MG63 (cell line): Measurements from ENCODE around the gene DOCK2. TPM values are rescaled to one million over a fixed set of nuclear protein-coding genes. Genes with fewer than 3 reads are reported as not detected.

Experiments used
- DNase-seq: peaks from one replicate; pipeline ENCODE4 v3.0.0-alpha.2; 2020
- H3K27me3 ChIP-seq: fragments of 250-450 bp; sonication (Bioruptor Pico); 2 replicates; pipeline ENCODE4 v1.5.1; 2020; ENCODE audit warnings: mild to moderate bottlenecking, moderate library complexity
- H3K36me3 ChIP-seq: fragments of 250-450 bp; sonication (Bioruptor Pico); 2 replicates; pipeline ENCODE4 v1.5.1; 2020; ENCODE audit warnings: mild to moderate bottlenecking, moderate library complexity
- H3K4me3 ChIP-seq: fragments of 250-450 bp; sonication (Bioruptor Pico); 2 replicates; pipeline ENCODE4 v1.5.1; 2020; ENCODE audit warnings: mild to moderate bottlenecking, moderate library complexity
- H3K9me3 ChIP-seq: fragments of 250-450 bp; sonication (Bioruptor Pico); 2 replicates; pipeline ENCODE4 v1.5.1; 2020; ENCODE audit warnings: mild to moderate bottlenecking, moderate library complexity
- total RNA-seq: library from RNA; depleted of rRNA; stranded (reverse); fragments of >200 nt; shearing (Covaris generic); gene quantifications from 2 replicates; pipeline ENCODE4 v1.2.3, GENCODE V29; 2014; ENCODE audit warnings: low replicate concordance

The DOCK2 gene
- total RNA-seq, 1 experiment from 2014 or later, result 12.6 TPM

GRCh38 chr5:169778622-169779596 is 141.8 kb downstream of the DOCK2 start:
- H3K4me3 ChIP-seq, result no peak overlapping the region
- no peaks in the 10 kb centered on the region for H3K36me3 ChIP-seq
- DNase-seq, result no peak
- no peaks in the 10 kb centered on the region for H3K9me3 ChIP-seq
- H3K27me3 ChIP-seq, result no peaks in the 10 kb centered on the region

GRCh38 chr5:169781420-169782345 is 144.6 kb downstream of the DOCK2 start:
- Histone ChIP-seq H3K9me3 (no peaks in the 10 kb centered on the region), H3K36me3 (no peaks in the 10 kb centered on the region), H3K27me3 (no peaks in the 10 kb centered on the region), H3K4me3 (no peak overlapping the region)
- no peak for DNase-seq

- no peak overlapping the region for H3K4me3 ChIP-seq
- no peaks in the 10 kb centered on the region for H3K27me3 ChIP-seq
- peak; percentile 36 for DNase-seq
- no peaks in the 10 kb centered on the region for H3K36me3 ChIP-seq
- H3K9me3 ChIP-seq, result 0 out of 2 replicates have a peak, but pooled peaks cover 2% of the 10 kb centered on the region
Observed at GRCh38 chr5:169785771-169786618, 148.9 kb downstream of the DOCK2 start.

- H3K4me3 ChIP-seq, result no peak overlapping the region
- peak; percentile 48 for DNase-seq
- H3K36me3 ChIP-seq, result no peaks in the 10 kb centered on the region
- H3K27me3 ChIP-seq, result no peaks in the 10 kb centered on the region
- 0 out of 2 replicates have a peak, but pooled peaks cover 2% of the 10 kb centered on the region for H3K9me3 ChIP-seq
Observed at GRCh38 chr5:169788168-169788567, 151.1 kb downstream of the DOCK2 start.

- no peak for DNase-seq
- H3K36me3 ChIP-seq, result no peaks in the 10 kb centered on the region
- 0 out of 2 replicates have a peak, but pooled peaks cover 2% of the 10 kb centered on the region for H3K9me3 ChIP-seq
- H3K27me3 ChIP-seq, result no peaks in the 10 kb centered on the region
- no peak overlapping the region for H3K4me3 ChIP-seq
Observed at GRCh38 chr5:169789417-169789940, 152.4 kb downstream of the DOCK2 start.

- Histone ChIP-seq H3K36me3 (no peaks in the 10 kb centered on the region), H3K9me3 (0 out of 2 replicates have a peak, but pooled peaks cover 2% of the 10 kb centered on the region), H3K4me3 (no peak overlapping the region), H3K27me3 (no peaks in the 10 kb centered on the region)
- DNase-seq, result no peak
Observed at GRCh38 chr5:169791251-169791650, 154.2 kb downstream of the DOCK2 start.

GRCh38 chr5:169795338-169795737 is 158.3 kb downstream of the DOCK2 start:
- H3K9me3 ChIP-seq, result no peaks in the 10 kb centered on the region
- no peaks in the 10 kb centered on the region for H3K36me3 ChIP-seq
- DNase-seq, result no peak
- no peaks in the 10 kb centered on the region for H3K27me3 ChIP-seq
- H3K4me3 ChIP-seq, result no peak overlapping the region

- Histone ChIP-seq H3K36me3 (no peaks in the 10 kb centered on the region), H3K27me3 (no peaks in the 10 kb centered on the region), H3K9me3 (no peaks in the 10 kb centered on the region), H3K4me3 (no peak overlapping the region)
- no peak for DNase-seq
Observed at GRCh38 chr5:169796731-169797130, 159.7 kb downstream of the DOCK2 start.

GRCh38 chr5:169797577-169797976 is 160.5 kb downstream of the DOCK2 start:
- no peaks in the 10 kb centered on the region for H3K9me3 ChIP-seq
- H3K36me3 ChIP-seq, result no peaks in the 10 kb centered on the region
- no peak for DNase-seq
- no peak overlapping the region for H3K4me3 ChIP-seq
- no peaks in the 10 kb centered on the region for H3K27me3 ChIP-seq

GRCh38 chr5:169798438-169798837 is 161.4 kb downstream of the DOCK2 start:
- H3K9me3 ChIP-seq, result no peaks in the 10 kb centered on the region
- no peaks in the 10 kb centered on the region for H3K27me3 ChIP-seq
- H3K4me3 ChIP-seq, result no peak overlapping the region
- no peaks in the 10 kb centered on the region for H3K36me3 ChIP-seq
- no peak for DNase-seq

GRCh38 chr5:169798906-169799660 is 162.0 kb downstream of the DOCK2 start:
- H3K4me3 ChIP-seq, result no peak overlapping the region
- no peaks in the 10 kb centered on the region for H3K9me3 ChIP-seq
- no peaks in the 10 kb centered on the region for H3K36me3 ChIP-seq
- H3K27me3 ChIP-seq, result no peaks in the 10 kb centered on the region
- DNase-seq, result no peak

- no peaks in the 10 kb centered on the region for H3K9me3 ChIP-seq
- no peaks in the 10 kb centered on the region for H3K36me3 ChIP-seq
- DNase-seq, result peak; percentile 72
- no peaks in the 10 kb centered on the region for H3K27me3 ChIP-seq
- no peak overlapping the region for H3K4me3 ChIP-seq
Observed at GRCh38 chr5:169801324-169801777, 164.3 kb downstream of the DOCK2 start.

- no peaks in the 10 kb centered on the region for H3K36me3 ChIP-seq
- no peaks in the 10 kb centered on the region for H3K9me3 ChIP-seq
- no peak overlapping the region for H3K4me3 ChIP-seq
- H3K27me3 ChIP-seq, result no peaks in the 10 kb centered on the region
- DNase-seq, result no peak
Observed at GRCh38 chr5:169801781-169802180, 164.7 kb downstream of the DOCK2 start.

GRCh38 chr5:169803077-169803981 is 166.3 kb downstream of the DOCK2 start:
- Histone ChIP-seq H3K9me3 (no peaks in the 10 kb centered on the region), H3K27me3 (no peaks in the 10 kb centered on the region), H3K4me3 (no peak overlapping the region), H3K36me3 (no peaks in the 10 kb centered on the region)
- peak; percentile 84 for DNase-seq
